Body of pancreas (tissue), 4 donors: ENCODE data around the gene COL6A1. TPM values are rescaled to one million over a fixed set of nuclear protein-coding genes. Genes with fewer than 3 reads are reported as not detected.

Experiments used
- ATAC-seq: fragments of 150-250 bp; one replicate; pipeline ENCODE4 v1.9.1; 2016
- DNase-seq, 4 donors: peaks; one replicate each; pipeline ENCODE4 v3.0.0-alpha.2; 2019
- H3K27ac ChIP-seq, 4 donors: fragments of 200-600 bp; sonication (generic); 1 replicate in 3 of 4; 2 replicates in 1 of 4; pipeline versions ENCODE4 v1.5.1 to v1.6.1; 2016 to 2019; ENCODE audit warnings: mild to moderate bottlenecking in 1 of 4, mixed read lengths in 1 of 4, moderate library complexity in 1 of 4
- H3K27me3 ChIP-seq, 2 donors: fragments of 200-600 bp; sonication (generic); one replicate each; pipeline ENCODE4 v1.6.0; 2016; ENCODE audit warnings: mild to moderate bottlenecking in 1 of 2
- H3K36me3 ChIP-seq, 2 donors: fragments of 200-600 bp; sonication (generic); replicated peaks in 1 of 2; 2 replicates each; pipeline ENCODE4 v1.5.1; 2016; ENCODE audit warnings: low read depth in 2 of 2; ENCODE audit not compliant: insufficient read depth in 1 of 2
- H3K4me1 ChIP-seq: fragments of 200-600 bp; sonication (generic); one replicate; pipeline ENCODE4 v1.6.0; 2016
- H3K4me3 ChIP-seq, 2 donors: fragments of 200-600 bp; sonication (generic); 1 replicate in 1 of 2; 2 replicates in 1 of 2; pipeline ENCODE4 v1.5.1; 2016 to 2019
- H3K9me3 ChIP-seq, 3 donors: fragments of 200-600 bp; sonication (generic); 1 replicate in 2 of 3; 2 replicates in 1 of 3; pipeline ENCODE4 v1.5.1; 2016
- POLR2A ChIP-seq, 3 donors: fragments of 450-650 bp; IDR thresholded peaks; one replicate each; pipeline ENCODE4 v1.6.1; 2016; ENCODE audit warnings: antibody characterized with exemption in 3 of 3, mild to moderate bottlenecking in 2 of 3
- WGBS, 2 donors: methylation state at CpG; one replicate each; pipeline ENCODE4 v1.1.5; 2017; 5-methylcytosine and 5-hydroxymethylcytosine counted together
- intact Hi-C: fragments of 100-400 bp; cut with DNase I; formaldehyde crosslinking; loops from one replicate; pipeline ENCODE4 v1.15.1; 2023
- total RNA-seq, 2 donors: library from RNA; depleted of rRNA; stranded (reverse); fragments of >200 nt; gene quantifications; one replicate each; pipeline ENCODE4 v1.1.0, GENCODE V29; 2016
- TF ChIP-seq, protein P1 (sequence below), 7 experiments: fragments of 450-650 bp in 4 of 7; fragments of 200-600 bp in 3 of 7; sonication (generic) in 3 of 7; IDR thresholded peaks; one replicate each; pipeline ENCODE4 v1.5.1; 2016 to 2019; ENCODE audit warnings: antibody characterized with exemption in 7 of 7

The COL6A1 gene
- total RNA-seq, 2 donors from 2014 or later: 112 to 314 TPM

DNA sequence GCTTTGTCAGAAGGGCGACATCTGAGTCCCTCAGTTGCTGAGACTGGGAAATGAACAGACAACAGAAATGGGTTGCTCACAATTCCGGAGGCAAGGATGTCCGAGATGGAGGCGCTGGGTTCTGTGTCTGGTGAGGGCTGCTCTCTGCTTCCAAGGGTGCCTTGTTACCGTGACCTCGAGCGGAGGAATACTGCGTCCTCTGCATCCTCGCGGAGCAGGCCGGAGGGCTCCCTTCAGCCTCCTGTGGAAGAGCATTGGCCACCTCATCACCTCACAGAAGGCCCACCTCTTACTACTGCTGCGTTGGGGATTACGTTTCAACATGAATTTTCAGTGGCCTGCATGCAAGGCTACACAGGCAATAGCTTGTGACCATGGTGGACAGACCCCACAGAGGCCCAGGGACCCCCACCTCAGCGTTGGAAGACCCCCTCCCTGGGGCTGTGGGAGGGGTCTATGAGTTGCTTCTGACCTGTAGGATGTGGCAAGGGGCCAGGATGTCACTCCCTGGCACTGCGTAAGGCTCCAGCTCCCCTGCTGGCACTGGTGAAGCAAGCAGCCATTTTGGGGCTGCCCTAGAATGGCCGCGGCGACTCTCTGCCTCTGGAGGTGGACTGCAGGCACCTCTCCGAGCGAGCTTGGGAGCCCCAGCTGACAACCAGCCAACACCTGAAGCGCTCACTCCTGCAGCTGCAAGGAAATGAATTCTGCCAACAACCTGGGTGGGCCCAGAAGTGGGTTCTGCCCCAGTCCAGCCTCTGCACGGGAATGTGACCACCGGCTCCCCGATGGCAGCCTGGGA is 36.3 kb upstream of the COL6A1 start:
- ATAC-seq (no peak), DNase-seq (no peak)
- Histone ChIP-seq H3K27ac (no peak overlapping the region), H3K9me3 (no peaks in the 10 kb centered on the region), H3K27me3 (peaks cover 0 to 5% of the 10 kb centered on the region in 2 donors), H3K4me1 (peaks cover 1% of the 10 kb centered on the region), H3K36me3 (no peaks in the 10 kb centered on the region), H3K4me3 (no peak overlapping the region)
- TF ChIP-seq POLR2A (IDR thresholded peaks at IDR 0.05): no peak
- TF ChIP-seq, protein P1, sequence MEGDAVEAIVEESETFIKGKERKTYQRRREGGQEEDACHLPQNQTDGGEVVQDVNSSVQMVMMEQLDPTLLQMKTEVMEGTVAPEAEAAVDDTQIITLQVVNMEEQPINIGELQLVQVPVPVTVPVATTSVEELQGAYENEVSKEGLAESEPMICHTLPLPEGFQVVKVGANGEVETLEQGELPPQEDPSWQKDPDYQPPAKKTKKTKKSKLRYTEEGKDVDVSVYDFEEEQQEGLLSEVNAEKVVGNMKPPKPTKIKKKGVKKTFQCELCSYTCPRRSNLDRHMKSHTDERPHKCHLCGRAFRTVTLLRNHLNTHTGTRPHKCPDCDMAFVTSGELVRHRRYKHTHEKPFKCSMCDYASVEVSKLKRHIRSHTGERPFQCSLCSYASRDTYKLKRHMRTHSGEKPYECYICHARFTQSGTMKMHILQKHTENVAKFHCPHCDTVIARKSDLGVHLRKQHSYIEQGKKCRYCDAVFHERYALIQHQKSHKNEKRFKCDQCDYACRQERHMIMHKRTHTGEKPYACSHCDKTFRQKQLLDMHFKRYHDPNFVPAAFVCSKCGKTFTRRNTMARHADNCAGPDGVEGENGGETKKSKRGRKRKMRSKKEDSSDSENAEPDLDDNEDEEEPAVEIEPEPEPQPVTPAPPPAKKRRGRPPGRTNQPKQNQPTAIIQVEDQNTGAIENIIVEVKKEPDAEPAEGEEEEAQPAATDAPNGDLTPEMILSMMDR (IDR thresholded peaks at IDR 0.05): no peak
- intact Hi-C loops: no loop called here
- 80 to 87% methylated on average over 10 to 24 of the region's 24 CpGs for WGBS, 2 donors

DNA sequence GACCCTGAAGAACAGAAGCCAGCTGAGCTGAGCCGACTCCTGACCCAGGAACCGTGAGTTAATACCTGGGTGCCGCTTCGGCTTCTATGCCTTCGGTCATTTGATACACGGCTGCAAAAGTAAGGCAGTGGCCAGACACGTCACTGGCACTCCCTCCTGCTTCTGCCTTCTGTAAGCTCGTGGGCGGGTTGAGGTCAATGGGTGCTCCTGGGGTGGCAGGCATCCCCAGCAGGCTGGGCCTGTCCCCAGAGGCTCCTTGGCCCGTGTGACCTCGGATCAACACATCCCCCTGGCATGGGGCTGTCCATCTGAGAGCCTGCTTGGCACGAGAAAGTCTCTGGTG is 35.7 kb upstream of the COL6A1 start:
- no peak overlapping the region for H3K4me3 ChIP-seq
- H3K9me3 ChIP-seq: no peaks in the 10 kb centered on the region
- no peak for TF ChIP-seq POLR2A (IDR thresholded peaks at IDR 0.05)
- TF ChIP-seq, protein P1 (IDR thresholded peaks at IDR 0.05): no peak
- 64 to 77% methylated on average over 3 to 12 of the region's 12 CpGs for WGBS, 2 donors
- peaks cover 7% of the 10 kb centered on the region for H3K4me1 ChIP-seq
- DNase-seq (no peak), ATAC-seq (no peak)
- intact Hi-C loops: no loop called here
- no peak overlapping the region for H3K27ac ChIP-seq
- peaks cover 0 to 5% of the 10 kb centered on the region in 2 donors for H3K27me3 ChIP-seq
- no peaks in the 10 kb centered on the region for H3K36me3 ChIP-seq

DNA sequence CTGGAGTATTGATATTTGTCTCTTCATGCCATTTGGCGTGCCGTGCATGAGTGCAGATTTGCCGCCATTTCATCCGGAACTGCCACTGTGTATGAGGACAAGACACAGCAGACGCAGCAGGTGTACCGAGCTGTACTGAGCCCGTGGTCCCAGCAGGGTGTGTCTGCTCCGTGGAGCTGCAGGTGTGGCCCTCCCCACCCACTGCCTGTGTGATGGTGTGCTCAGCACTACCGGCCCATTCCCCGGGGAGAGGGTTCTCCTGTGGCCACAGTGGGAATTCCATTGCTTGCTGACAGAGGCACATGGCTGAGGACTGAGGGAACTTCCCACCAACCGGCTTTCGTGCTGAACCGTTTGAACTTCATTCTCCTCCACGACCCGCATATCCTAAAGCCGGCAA is 34.3 kb upstream of the COL6A1 start:
- H3K4me1 ChIP-seq: peaks cover 8% of the 10 kb centered on the region
- H3K4me3 ChIP-seq: no peak overlapping the region
- WGBS, 2 donors: 76 to 91% methylated on average over 10 to 16 of the region's 16 CpGs
- no peak overlapping the region for H3K27ac ChIP-seq
- H3K9me3 ChIP-seq: no peaks in the 10 kb centered on the region
- DNase-seq: no peak
- no peak for ATAC-seq
- H3K36me3 ChIP-seq: no peaks in the 10 kb centered on the region
- intact Hi-C loops: no loop called here
- H3K27me3 ChIP-seq: peaks cover 0 to 5% of the 10 kb centered on the region in 2 donors
- no peak for TF ChIP-seq POLR2A (IDR thresholded peaks at IDR 0.05)
- TF ChIP-seq, protein P1 (IDR thresholded peaks at IDR 0.05): no peak

DNA sequence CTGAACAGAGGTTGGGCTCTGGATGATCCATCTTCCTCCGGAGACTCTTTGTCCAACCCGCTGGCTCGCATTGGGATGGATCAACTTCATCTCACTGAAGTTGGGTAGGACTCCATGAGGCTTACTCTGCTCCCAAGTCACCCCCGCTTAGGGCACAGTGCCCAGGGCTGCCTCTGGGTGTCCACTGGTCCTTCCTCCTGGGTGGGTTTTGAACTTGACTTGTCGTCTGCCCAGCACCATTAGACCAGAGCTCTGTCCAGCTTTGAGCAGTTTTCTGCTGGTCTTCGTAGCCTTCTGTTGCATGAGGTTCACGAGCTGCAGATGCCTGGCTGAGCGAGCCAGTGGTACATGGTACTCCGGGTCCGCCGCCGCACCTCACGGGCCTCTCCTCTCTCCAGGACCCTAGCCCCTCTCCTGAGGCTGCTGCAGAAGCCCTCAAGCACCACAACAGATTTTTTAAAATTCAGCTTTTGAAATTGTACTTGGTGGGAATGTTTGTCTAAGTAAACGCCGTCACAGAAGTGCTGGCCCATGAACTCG is 33.8 kb upstream of the COL6A1 start:
- DNase-seq (no peak), ATAC-seq (no peak)
- H3K4me3 ChIP-seq: no peak overlapping the region
- no peak overlapping the region for H3K27ac ChIP-seq
- H3K4me1 ChIP-seq: peaks cover 8% of the 10 kb centered on the region
- intact Hi-C loops: no loop called here
- 84 to 91% methylated on average over 15 to 16 of the region's 16 CpGs for WGBS, 2 donors
- no peaks in the 10 kb centered on the region for H3K9me3 ChIP-seq
- H3K27me3 ChIP-seq: peaks cover 0 to 5% of the 10 kb centered on the region in 2 donors
- TF ChIP-seq, protein P1 (IDR thresholded peaks at IDR 0.05): no peak
- TF ChIP-seq POLR2A (IDR thresholded peaks at IDR 0.05): no peak
- no peaks in the 10 kb centered on the region for H3K36me3 ChIP-seq
